HepG2 (cell line): ENCODE data around the gene PACS2. TPM values are rescaled to one million over a fixed set of nuclear protein-coding genes. Genes with fewer than 3 reads are reported as not detected.

ENCODE experiments used
- GFI1 ChIP-seq: sonication (generic); formaldehyde crosslinking; IDR thresholded peaks from 2 replicates; pipeline ENCODE4 v1.5.0; 2020; ENCODE audit warnings: missing genetic modification reagents, mild to moderate bottlenecking, borderline replicate concordance
- HNRNPK ChIP-seq: fragments of 200-400 bp; formaldehyde crosslinking; IDR thresholded peaks from 2 replicates; pipeline ENCODE4 v1.6.1; 2018; ENCODE audit warnings: low read length, low read depth, moderate library complexity, mild to moderate bottlenecking; ENCODE audit not compliant: poor library complexity, severe bottlenecking
- RCOR2 ChIP-seq: IDR thresholded peaks from 2 replicates; pipeline ENCODE4 v1.6.1; 2016; ENCODE audit warnings: missing biosample characterization, missing genetic modification reagents
- SAFB2 ChIP-seq: sonication (generic); formaldehyde crosslinking; IDR thresholded peaks from 2 replicates; pipeline ENCODE4 v1.5.1; 2020; ENCODE audit warnings: missing genetic modification reagents, low read depth, mild to moderate bottlenecking, borderline replicate concordance
- TP53 ChIP-seq: sonication (generic); formaldehyde crosslinking; conservative IDR thresholded peaks from 2 replicates; pipeline ENCODE4 v1.4.0; 2020; ENCODE audit warnings: missing genetic modification reagents
- ZBTB8A ChIP-seq: sonication (generic); formaldehyde crosslinking; IDR thresholded peaks from 2 replicates; pipeline ENCODE4 v1.4.0; 2020; ENCODE audit warnings: mild to moderate bottlenecking, low read depth, missing genetic modification reagents, borderline replicate concordance
- ZNF17 ChIP-seq: sonication (generic); formaldehyde crosslinking; IDR thresholded peaks from 2 replicates; pipeline ENCODE4 v1.5.0; 2020; ENCODE audit warnings: mild to moderate bottlenecking, missing genetic modification reagents
- ZNF296 ChIP-seq: sonication (generic); formaldehyde crosslinking; conservative IDR thresholded peaks from 2 replicates; pipeline ENCODE4 v1.5.0; 2020; ENCODE audit warnings: mild to moderate bottlenecking, missing genetic modification reagents
- ZNF792 ChIP-seq: IDR thresholded peaks from 2 replicates; pipeline ENCODE4 v1.6.1; 2016
- ZSCAN9 ChIP-seq: IDR thresholded peaks from 2 replicates; pipeline ENCODE4 v1.6.1; 2016; ENCODE audit warnings: borderline replicate concordance
- polyA plus RNA-seq, 8 experiments: library from polyadenylated mRNA; depleted of rRNA in 3 of 8; stranded (reverse) in 7 of 8; unstranded in 1 of 8; fragments of >200 nt; fragmentation: Illumina TruSeq in 4 of 8; extraction: Trizol in 4 of 8; gene quantifications; 2 replicates each; pipeline versions ENCODE4 v1.2.1 to v1.2.3, GENCODE V29; 2011 to 2016; ENCODE audit warnings: low read depth in 4 of 8, missing spikeins in 1 of 8, mixed read lengths in 1 of 8; ENCODE audit not compliant: insufficient read depth in 1 of 8
- total RNA-seq, 5 experiments: library from RNA; depleted of rRNA; stranded (reverse); fragments of >200 nt; fragmentation: Illumina TruSeq; extraction: Trizol; gene quantifications; 2 replicates each; pipeline ENCODE4 v1.2.3, GENCODE V29; 2016; ENCODE audit warnings: low read depth in 1 of 5
- TF ChIP-seq, protein P1 (sequence below): sonication (generic); formaldehyde crosslinking; IDR thresholded peaks from 2 replicates; pipeline ENCODE4 v1.5.1; 2020; ENCODE audit warnings: missing genetic modification reagents, mild to moderate bottlenecking, borderline replicate concordance
- TF ChIP-seq, protein P2 (sequence below): sonication (generic); formaldehyde crosslinking; IDR thresholded peaks from 2 replicates; pipeline ENCODE4 v1.4.0; 2020; ENCODE audit warnings: missing genetic modification reagents, borderline replicate concordance
- TF ChIP-seq, protein P3 (sequence below): sonication (generic); formaldehyde crosslinking; IDR thresholded peaks from 2 replicates; pipeline ENCODE4 v1.4.0; 2020; ENCODE audit warnings: missing genetic modification reagents, borderline replicate concordance
- TF ChIP-seq, protein P4 (sequence below): sonication (generic); formaldehyde crosslinking; IDR thresholded peaks from 2 replicates; pipeline ENCODE4 v1.5.0; 2020; ENCODE audit warnings: mild to moderate bottlenecking, missing genetic modification reagents
- TF ChIP-seq, protein P5 (sequence below): sonication (generic); formaldehyde crosslinking; IDR thresholded peaks from 2 replicates; pipeline ENCODE4 v1.4.0; 2020; ENCODE audit warnings: missing genetic modification reagents; ENCODE audit errors: not compliant biosample characterization
- TF ChIP-seq, protein P6 (sequence below): IDR thresholded peaks from 2 replicates; pipeline ENCODE4 v1.6.1; 2016; ENCODE audit warnings: missing compliant biosample characterization, missing genetic modification reagents, borderline replicate concordance

PACS2 gene
- total and polyA plus RNA-seq, 2 of the 13 experiments (the other 11 are each of a cell fraction or from before 2014, with no cell fraction given): 23.6 to 27.6 TPM

DNA sequence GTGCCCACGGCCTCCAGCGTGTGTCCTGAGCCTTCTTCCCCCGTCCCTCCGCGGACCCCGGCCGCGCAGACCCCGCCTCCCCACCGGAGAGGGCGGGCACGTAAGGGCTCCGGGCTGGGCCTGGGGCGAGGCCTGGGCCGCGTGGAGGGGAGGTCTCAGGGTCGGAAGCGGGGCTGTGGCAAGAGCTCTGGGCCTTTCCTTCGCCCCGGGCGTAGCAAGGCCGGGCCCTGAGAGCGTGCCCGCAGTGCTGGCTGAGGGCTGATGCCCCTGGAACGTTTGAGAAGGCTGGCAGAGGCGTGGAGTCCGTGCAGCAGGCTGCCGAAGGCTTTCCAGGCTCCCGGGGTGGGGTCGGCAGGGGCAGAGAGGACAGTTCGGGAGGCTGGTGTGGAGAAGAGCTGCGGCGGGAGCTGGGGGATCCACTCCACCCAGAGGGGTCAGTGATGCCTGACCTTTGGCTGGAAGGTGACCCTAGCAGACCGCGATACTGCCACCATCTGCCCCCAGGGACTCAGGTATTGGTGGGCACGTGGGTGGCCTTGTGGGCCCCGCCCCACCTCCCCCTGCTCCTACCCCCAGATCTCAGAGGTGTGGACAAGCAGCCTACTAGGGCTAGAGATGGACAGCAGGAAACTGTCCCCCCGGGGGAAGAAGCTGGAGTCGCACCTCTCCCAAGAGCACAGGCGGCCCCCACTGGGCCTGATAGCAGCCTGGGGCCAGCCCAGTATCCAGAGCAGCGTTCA lies 84.3 kb downstream of the PACS2 start (continued):
- TF ChIP-seq, protein P1, sequence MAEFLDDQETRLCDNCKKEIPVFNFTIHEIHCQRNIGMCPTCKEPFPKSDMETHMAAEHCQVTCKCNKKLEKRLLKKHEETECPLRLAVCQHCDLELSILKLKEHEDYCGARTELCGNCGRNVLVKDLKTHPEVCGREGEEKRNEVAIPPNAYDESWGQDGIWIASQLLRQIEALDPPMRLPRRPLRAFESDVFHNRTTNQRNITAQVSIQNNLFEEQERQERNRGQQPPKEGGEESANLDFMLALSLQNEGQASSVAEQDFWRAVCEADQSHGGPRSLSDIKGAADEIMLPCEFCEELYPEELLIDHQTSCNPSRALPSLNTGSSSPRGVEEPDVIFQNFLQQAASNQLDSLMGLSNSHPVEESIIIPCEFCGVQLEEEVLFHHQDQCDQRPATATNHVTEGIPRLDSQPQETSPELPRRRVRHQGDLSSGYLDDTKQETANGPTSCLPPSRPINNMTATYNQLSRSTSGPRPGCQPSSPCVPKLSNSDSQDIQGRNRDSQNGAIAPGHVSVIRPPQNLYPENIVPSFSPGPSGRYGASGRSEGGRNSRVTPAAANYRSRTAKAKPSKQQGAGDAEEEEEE: no peak
- TF ChIP-seq ZSCAN9 (CRISPR knock-in tag): peak; percentile 42; the same call in 1 of the 2 replicates
- TF ChIP-seq, protein P2, sequence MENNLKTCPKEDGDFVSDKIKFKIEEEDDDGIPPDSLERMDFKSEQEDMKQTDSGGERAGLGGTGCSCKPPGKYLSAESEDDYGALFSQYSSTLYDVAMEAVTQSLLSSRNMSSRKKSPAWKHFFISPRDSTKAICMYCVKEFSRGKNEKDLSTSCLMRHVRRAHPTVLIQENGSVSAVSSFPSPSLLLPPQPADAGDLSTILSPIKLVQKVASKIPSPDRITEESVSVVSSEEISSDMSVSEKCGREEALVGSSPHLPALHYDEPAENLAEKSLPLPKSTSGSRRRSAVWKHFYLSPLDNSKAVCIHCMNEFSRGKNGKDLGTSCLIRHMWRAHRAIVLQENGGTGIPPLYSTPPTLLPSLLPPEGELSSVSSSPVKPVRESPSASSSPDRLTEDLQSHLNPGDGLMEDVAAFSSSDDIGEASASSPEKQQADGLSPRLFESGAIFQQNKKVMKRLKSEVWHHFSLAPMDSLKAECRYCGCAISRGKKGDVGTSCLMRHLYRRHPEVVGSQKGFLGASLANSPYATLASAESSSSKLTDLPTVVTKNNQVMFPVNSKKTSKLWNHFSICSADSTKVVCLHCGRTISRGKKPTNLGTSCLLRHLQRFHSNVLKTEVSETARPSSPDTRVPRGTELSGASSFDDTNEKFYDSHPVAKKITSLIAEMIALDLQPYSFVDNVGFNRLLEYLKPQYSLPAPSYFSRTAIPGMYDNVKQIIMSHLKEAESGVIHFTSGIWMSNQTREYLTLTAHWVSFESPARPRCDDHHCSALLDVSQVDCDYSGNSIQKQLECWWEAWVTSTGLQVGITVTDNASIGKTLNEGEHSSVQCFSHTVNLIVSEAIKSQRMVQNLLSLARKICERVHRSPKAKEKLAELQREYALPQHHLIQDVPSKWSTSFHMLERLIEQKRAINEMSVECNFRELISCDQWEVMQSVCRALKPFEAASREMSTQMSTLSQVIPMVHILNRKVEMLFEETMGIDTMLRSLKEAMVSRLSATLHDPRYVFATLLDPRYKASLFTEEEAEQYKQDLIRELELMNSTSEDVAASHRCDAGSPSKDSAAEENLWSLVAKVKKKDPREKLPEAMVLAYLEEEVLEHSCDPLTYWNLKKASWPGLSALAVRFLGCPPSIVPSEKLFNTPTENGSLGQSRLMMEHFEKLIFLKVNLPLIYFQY (CRISPR knock-in tag): no peak
- TF ChIP-seq, protein P3, sequence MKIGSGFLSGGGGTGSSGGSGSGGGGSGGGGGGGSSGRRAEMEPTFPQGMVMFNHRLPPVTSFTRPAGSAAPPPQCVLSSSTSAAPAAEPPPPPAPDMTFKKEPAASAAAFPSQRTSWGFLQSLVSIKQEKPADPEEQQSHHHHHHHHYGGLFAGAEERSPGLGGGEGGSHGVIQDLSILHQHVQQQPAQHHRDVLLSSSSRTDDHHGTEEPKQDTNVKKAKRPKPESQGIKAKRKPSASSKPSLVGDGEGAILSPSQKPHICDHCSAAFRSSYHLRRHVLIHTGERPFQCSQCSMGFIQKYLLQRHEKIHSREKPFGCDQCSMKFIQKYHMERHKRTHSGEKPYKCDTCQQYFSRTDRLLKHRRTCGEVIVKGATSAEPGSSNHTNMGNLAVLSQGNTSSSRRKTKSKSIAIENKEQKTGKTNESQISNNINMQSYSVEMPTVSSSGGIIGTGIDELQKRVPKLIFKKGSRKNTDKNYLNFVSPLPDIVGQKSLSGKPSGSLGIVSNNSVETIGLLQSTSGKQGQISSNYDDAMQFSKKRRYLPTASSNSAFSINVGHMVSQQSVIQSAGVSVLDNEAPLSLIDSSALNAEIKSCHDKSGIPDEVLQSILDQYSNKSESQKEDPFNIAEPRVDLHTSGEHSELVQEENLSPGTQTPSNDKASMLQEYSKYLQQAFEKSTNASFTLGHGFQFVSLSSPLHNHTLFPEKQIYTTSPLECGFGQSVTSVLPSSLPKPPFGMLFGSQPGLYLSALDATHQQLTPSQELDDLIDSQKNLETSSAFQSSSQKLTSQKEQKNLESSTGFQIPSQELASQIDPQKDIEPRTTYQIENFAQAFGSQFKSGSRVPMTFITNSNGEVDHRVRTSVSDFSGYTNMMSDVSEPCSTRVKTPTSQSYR (CRISPR knock-in tag): no peak; the same call in 1 of the 2 replicates
- no peak for TF ChIP-seq RCOR2 (CRISPR knock-in tag)
- no peak for TF ChIP-seq ZNF17
- TF ChIP-seq SAFB2 (CRISPR knock-in tag): no peak
- peak; percentile 74; the same call in 1 of the 2 replicates for TF ChIP-seq ZNF792 (CRISPR knock-in tag)
- TF ChIP-seq, protein P4, sequence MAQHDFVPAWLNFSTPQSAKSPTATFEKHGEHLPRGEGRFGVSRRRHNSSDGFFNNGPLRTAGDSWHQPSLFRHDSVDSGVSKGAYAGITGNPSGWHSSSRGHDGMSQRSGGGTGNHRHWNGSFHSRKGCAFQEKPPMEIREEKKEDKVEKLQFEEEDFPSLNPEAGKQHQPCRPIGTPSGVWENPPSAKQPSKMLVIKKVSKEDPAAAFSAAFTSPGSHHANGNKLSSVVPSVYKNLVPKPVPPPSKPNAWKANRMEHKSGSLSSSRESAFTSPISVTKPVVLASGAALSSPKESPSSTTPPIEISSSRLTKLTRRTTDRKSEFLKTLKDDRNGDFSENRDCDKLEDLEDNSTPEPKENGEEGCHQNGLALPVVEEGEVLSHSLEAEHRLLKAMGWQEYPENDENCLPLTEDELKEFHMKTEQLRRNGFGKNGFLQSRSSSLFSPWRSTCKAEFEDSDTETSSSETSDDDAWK (CRISPR knock-in tag): no peak
- no peak for TF ChIP-seq TP53 (CRISPR knock-in tag)
- TF ChIP-seq, protein P5, sequence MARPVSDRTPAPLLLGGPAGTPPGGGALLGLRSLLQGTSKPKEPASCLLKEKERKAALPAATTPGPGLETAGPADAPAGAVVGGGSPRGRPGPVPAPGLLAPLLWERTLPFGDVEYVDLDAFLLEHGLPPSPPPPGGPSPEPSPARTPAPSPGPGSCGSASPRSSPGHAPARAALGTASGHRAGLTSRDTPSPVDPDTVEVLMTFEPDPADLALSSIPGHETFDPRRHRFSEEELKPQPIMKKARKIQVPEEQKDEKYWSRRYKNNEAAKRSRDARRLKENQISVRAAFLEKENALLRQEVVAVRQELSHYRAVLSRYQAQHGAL: no peak
- TF ChIP-seq HNRNPK: peak; percentile 51
- TF ChIP-seq ZNF296 (CRISPR knock-in tag): 0 out of 2 replicates have a peak, but pooled peaks have one; percentile 30
- TF ChIP-seq ZBTB8A: no peak
- TF ChIP-seq, protein P6, sequence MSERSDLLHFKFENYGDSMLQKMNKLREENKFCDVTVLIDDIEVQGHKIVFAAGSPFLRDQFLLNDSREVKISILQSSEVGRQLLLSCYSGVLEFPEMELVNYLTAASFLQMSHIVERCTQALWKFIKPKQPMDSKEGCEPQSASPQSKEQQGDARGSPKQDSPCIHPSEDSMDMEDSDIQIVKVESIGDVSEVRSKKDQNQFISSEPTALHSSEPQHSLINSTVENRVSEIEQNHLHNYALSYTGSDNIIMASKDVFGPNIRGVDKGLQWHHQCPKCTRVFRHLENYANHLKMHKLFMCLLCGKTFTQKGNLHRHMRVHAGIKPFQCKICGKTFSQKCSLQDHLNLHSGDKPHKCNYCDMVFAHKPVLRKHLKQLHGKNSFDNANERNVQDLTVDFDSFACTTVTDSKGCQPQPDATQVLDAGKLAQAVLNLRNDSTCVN: no peak
- TF ChIP-seq GFI1 (CRISPR knock-in tag): peak; percentile 41; the same call in 1 of the 2 replicates
